ENCODE results near the gene CDK5RAP2.
A peak's percentile ranks its signal among the peaks of the same experiment; 100 is the strongest.

Gene CDK5RAP2

DNA sequence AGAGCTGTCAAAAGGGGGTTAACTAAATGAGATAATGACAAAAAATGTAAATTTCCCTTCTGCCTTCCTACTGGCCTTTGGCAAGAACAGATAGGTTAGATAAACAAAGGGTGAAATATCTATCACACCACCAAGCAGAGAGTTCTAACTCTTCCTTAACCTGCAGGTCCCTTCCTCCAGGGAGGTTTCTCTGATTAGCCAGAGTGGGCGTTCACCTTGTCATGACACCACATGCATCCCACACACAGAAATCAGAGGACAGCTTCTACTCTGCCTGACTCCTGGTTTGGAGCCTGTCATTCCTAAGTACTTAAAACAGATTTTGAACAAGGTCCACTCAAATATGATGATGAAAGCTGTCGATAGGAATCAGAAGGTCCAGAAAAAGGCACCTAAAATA, 180.0 kb downstream of the CDK5RAP2 start:
- DNase-seq (ENCODE audit: low spot score), result no peak

DNA sequence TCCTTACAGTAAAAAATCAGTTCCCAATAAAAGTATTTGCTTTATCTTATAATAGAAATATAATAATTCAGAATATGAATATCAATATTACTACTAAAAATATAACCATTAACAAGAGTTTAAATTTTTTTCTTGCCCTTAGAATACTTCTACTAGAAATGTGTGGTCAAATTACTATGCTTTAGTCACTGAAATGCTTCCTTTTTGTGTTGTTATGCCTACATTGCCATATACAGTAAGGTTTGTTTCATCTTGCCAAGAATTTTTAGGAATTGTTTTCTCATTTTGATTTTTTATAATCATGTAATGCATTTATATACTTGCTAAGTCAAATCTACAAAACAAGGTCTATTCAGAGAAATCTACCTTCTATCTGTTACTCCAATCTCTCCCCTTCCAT, 181.7 kb downstream of the CDK5RAP2 start:
- DNase-seq (ENCODE audit: low spot score), result no peak

DNA sequence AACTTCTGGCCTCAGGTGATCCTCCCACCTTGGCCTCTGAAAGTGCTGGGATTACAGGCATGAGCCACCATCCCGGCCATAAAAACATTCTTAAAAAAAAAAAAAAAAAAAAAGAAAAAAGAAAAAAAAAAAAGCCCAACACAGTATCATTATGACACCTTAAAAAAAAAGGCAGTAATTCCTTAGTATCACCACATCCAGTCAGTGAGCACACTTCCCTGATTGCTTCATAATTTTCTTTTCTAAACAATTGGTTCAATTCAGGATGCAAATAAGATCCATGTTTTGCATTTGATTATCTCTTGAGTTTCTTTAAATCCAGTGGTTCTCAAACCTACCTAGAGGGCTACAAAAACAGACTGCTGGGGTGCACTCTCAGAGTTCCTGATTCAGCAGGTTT, 182.5 kb downstream of the CDK5RAP2 start:
- no peak for DNase-seq (ENCODE audit: low spot score)

DNA sequence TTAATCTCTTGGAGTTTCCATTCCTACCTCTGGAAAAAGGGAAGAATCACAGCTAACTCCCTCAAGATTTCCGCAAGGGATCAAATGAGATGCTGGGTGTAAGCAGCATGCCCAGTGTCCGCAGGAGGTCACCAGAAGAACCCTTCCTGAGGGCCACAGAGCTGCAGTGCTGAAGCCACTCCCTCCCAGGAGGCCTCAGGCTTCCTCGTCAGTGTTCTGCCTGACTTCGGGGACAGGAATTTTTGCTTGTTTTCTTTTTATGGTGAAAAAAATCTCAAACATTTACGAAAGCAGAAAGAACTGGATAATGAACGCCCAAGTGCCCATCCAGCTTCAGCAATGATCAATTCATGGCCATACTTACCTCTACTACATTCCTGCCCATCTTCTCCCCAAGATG, 183.0 kb downstream of the CDK5RAP2 start:
- DNase-seq (ENCODE audit: low spot score), result no peak

DNA sequence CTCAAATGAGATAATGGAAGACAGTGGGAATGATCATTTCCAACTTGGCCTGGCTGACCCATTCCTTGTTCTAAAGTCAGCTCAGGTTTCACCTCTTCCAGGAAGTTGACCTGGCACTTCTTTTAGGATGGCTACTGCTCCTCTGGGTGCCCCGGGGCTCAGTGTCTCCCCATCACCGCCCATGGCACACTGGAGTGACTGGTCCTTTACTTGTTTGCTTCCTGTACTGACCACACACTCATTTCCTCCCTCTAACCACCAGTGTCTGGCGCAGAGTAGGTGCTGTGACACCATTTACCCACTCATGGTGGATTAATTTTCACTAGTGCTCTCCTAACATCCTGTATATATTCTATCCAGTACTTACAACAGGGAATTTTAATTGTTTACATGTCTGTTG, 183.5 kb downstream of the CDK5RAP2 start:
- no peak for DNase-seq (ENCODE audit: low spot score)

DNA sequence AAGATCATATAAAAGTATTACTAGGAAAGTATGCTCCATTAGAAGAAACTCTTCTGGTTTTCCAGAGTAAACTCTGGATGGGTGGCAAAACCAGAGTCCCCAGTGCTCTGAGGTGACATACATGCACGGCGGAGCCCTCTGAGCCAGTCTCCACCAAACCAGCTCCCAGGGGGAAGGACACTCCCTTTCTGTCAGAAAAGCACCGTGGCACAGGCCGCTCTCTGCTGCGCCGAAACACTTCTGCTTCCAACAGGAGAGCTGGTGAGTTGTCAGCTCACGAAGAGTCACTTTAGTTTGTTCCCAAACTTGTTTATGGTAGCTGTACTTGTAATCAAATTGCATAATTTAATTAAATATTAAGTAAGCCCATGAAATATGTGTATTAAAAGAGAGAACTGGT, 184.6 kb downstream of the CDK5RAP2 start:
- DNase-seq (ENCODE audit: low spot score), result no peak

DNA sequence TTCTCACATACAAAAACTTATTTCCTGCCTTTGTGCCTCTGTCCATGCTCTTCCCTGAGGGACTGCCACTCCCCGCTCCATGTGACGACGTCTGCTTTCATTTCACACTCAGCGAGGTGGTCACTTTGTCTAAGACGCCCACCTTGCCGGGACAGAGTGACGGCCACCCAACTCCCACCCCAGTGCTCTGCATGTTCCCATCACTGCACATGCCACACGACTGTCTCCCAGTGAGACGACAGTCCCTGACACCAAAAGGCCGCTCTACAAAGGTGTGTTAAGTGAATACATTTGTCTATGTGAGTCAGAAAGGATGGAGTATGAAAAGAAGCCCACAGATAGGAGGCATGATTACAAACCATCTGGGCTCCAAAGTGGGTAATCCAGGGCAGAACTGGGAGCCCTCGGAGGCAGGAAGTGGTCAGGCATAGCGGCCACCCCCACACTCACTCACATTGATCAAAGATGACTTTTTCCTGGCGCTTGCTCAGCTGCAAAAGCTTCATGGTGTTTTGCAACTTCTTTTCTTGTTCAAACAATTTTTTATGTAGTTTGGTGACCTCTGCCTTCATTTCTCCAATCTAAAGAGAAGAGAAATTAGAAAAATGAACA, 185.8 kb downstream of the CDK5RAP2 start:
- peak; percentile 94 for DNase-seq (ENCODE audit: low spot score)

DNA sequence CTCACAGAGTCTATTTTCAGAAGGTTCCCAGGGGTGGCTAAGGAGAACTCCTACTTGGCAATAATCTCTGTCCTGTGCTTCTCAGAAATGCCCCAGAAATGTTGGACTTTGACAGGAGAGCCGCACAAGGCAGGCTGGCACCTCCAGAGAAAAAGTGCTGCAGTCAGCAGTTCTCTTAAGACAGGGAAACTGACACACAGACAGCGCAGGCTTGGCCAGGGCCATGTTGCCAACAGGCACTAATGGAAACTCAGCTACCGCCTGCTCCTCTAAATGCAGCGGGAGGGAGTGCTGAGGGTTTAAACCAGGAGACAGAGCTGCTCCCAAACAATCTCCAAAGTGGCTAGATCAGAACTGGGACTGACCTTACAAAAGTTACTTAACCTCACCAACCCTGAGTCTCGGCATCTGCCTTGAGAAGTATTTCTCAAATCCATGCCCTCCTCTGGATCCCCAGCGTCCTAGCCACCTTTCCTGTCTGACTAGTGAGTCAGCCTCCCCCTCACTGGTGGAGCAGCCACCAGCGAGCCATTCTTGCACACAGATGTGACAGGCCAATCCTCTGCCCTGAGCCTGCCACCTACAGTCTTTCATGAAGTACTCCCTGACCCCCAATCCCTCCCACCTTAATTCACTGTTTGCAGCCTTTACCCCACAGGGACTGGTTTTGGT, 186.4 kb downstream of the CDK5RAP2 start:
- peak; percentile 73 for DNase-seq (ENCODE audit: low spot score)

DNA sequence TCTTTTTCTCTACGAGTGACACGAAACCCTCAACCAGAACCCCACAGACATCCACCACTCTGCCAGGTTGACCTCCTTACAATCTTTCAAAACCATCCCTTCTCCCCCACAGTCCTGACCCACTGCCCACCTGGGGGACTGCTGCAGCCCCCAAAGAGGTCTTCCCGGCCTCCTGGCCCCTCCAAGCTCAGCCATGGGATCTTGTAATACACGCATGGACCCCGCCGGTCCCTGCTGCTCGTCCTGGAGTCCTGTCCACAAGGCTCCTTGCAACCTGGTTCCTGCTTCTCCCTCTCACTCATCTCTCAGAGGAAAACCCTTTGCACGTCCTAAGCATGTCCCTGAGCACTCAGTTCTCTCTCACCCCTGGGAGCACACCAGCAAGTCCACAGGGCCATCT, 187.3 kb downstream of the CDK5RAP2 start:
- DNase-seq (ENCODE audit: low spot score), result no peak

DNA sequence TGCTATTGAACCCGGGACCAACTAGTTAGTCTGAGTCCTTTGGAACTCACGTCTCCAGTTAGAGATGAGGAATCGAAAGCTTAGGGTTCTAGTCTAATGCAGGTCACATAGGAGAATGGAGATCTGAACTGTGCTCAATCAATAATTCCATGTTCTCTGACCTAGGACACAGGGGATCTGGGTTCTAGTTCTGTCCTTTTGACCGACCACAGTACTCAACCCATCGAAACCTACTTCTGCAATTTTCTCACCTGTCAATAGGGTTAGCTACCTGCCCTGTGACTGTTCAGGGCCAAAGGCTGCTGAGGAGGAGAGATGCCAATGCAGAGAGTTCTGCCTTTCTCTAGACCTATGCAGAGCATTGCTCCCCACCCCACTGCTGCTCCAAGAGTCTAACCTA, 187.7 kb downstream of the CDK5RAP2 start:
- DNase-seq (ENCODE audit: low spot score), result no peak

DNA sequence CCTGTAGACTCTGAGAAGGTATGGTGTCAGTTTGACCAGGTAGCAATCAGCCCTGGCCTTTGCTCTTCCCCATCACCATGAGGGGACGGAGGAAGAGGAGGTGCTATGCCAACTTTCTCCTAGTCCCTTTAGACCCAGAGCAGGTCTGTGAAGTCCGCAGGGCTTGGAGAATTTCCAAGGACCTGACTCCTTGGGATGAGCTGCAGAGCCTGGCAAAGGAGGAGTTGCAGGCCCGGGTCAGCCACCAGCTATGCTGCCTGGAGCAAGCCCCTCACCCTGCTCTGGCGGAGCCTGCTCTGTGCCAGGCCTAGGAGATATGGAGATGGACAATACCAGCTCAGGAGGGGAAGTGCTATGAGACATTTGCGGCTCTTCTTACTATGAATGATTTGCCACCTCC, 188.3 kb downstream of the CDK5RAP2 start:
- DNase-seq (ENCODE audit: low spot score), result no peak

DNA sequence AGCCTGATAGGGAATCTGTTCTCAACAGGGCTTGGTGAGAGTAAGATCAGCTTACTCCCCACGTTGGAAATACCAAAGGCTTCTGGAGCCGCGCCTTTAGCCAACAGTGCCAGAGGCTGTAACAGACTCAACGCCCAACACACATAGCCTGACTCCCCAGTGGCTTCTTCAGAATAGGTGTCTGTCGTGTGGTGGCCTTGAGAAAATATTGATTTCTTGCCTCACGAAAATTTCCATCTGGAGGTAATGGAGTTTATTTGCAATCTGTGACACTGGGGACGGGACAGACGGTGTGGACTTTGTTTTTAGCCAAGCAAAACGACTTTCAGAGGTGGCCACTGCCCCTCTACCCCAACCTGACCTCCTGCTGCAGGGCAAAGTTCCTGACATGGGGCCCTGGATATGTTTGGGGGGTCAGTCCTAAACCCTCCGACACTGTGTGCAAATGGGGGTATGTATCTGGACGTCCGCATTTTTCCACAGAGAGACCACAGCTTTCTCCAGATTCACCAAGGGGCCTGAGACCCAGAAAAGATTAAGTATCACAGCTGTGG, 189.3 kb downstream of the CDK5RAP2 start:
- DNase-seq (ENCODE audit: low spot score), result no peak

DNA sequence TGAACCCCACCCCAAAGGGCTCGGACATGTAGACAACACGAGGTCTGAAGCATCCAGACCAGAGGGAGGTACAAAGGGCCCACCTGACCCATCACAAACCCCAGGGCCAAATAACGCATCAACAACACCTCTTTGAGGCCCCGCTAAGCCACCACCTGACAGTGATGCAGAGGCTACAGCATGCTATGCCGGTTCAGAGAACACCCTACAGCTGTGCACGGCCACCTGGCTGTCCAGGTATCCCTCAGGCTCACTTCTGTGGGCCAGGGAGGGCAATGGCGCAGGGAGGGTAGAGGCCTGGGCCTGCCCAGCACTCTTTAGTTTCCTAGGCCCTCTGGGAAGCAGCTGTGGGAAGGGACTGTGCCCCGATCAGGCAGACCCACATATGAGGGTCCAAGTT, 190.1 kb downstream of the CDK5RAP2 start:
- DNase-seq (ENCODE audit: low spot score), result no peak

DNA sequence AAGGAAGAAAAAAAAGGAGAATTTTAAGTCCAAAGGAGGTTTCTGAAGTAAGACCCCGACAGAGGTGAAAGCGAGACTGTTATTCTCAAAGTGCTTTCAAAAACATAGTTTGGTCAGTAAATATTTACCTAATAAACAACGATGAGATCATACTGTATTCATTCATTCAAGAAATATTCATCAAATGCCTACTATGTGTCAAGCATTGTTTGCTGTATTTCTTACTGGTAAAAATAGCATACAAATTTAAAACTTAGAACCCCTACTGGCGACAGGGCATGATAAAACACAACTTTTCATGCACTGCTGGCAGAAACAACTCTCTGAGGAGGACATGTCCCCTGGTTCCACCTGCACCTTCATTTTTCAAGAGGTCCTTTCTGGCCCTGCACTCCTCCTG, 190.7 kb downstream of the CDK5RAP2 start:
- no peak for DNase-seq (ENCODE audit: low spot score)

DNA sequence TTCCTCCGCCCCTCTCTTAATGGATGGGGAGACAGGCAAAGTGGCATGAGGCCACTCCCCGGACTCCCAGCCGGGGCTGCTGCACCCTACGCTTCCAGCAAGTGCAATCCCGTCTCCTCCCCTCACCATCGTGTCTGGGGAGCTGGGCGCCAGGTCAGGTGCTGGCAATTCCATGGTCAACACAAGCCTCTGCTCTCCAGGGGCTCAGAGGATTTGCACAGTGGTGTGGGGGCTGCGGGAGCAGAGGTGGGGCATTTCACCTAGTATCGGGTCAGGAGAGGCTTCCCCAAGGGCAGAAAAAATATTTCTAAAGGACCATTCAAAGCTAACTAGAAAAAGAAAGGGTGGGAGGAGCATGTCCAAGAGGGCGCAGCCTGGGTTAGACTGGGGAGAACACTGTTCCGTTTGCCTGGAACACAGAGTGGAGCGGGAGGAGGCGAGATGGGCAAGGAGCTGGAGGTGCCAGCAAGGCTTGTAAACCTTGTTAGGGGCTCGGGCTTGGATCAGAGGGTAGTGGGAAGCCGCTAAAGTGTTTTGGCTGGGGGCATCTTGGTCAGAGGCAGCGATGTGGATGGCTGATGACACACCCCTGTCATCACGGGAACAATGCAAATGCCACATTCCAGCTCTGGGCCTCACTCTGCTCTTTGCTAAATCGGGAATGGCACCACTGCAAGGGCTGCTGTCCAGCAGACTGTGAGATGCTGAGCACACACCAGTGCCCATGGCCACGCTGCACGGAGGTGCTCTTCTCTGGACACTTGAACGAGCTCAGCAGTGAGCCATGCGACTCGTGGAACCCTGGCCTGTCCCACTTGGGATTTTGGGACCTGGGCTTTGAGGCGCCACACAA, 191.7 kb downstream of the CDK5RAP2 start:
- DNase-seq (ENCODE audit: low spot score), result no peak

DNA sequence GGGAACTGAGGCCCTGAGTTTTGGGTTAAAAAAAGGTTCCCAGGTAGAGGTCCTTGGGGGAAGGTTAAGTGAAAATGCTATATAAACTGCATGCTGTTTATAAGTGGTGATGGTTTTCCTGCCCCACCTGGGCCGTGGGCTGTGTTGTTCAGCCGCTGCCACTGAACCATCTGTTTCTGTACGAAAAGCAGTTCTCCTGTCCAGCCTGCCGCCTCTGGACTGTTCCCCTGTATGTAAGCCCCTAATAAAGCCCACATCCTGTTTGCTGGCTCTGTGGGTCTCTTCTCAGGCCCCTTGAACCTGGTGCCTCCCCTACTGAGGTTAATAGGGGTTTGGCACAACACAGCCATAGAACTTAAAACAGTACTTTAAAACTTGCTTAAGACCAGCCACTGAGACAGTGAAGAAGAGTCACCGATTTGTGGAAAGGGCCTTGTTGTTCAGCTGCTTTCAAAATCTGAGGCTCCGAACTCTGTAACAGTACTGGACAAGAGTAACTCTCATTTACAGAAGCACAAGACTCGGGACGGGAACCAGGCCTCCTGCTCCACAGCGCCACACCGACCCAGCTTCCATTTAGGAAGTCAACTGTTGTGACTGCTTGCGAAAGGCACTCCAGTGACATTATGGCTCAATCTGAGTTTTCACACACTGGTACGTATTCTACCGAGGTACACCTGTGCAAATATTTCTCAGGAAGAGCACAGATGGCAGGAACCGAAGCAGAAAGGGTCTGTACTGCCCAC, 192.5 kb downstream of the CDK5RAP2 start:
- DNase-seq (ENCODE audit: low spot score), result no peak

DNA sequence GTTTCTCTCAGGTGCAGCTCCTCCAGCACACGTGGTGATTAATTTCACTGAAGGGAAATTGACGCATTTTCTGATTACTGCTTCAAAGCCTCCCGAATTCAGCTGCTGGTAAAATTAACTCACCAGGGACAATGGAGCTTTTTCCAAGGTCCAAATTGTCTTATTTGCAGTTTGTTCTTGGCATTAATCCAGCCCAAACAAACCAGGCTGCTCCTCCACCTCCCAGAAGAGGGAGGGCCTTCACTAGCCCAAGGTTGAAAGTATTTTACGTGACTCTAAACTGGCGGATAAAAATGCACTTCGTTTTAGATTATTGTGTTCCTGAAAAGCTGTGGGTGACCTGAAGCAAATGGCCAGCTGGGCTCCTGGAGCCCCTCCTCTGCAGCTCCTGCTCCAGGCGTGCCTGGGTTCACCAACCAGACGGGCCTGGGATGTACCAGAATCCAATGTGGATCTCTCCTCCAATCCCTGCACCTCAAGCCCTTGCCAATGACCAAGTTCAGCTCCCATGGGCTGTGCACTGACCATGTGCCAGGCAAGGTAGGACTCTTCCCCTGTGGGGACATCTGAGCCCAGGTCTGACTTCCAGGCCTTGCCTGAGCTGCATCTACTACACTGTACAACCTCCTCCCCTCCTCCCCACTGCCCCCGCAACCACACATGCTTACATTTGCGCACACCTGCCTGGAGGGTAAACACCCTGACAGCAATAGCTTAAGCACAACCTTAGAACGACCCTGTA, 193.4 kb downstream of the CDK5RAP2 start:
- no peak for DNase-seq (ENCODE audit: low spot score)

DNA sequence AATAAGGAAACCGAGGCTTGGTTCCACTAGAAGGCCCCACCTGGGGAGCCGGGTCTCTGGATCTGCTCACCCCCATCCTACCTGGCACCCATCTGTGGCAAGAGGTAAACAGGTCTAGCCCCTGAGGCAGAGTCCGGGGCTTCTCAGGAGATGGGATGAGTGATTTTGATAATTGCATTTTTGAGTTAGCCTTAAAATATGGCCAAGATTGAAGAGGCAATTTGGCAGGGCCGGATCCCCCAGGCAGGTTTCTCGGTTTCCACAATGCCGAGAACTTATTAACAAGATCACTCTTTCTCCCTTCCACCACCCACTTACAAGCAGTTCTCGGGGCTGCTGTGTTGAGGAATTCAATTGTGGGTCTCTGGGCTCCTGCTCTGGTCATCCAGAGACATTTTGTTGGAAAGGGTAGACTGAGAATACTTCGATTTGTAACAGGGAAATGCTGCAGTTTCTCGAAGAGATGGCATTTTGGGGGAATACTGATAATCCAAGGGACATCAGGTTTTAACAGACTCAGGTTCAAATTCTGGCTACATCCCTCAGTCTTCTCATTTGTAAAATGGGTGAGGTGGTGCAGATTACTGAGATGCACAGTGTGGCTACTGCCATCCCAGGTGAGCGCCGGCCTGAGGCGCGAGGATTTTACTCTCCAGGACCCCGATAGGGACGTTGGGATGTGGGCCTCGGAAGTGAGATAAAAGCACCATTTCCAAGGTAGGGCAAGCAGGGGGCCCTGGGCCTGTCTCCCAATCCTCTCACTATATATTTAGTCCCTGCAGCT, 194.2 kb downstream of the CDK5RAP2 start:
- DNase-seq (ENCODE audit: low spot score), result no peak

DNA sequence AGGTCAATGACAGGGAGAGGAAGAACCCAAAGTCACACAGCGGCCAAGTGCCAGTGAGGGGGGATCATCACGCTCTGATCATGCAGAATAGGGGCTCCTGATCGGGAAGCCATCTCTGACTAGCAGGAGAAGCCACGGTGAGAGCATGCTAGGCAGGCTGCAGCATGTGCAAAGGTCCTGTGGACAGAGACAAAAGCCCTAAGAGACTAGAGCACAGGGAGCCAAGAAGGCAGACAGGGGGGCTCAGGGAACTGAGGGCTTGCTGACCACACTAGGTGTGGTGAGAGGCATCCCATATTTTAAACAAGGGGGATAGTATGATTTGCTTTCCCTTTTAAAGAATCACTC, 195.1 kb downstream of the CDK5RAP2 start:
- no peak for DNase-seq (ENCODE audit: low spot score)

DNA sequence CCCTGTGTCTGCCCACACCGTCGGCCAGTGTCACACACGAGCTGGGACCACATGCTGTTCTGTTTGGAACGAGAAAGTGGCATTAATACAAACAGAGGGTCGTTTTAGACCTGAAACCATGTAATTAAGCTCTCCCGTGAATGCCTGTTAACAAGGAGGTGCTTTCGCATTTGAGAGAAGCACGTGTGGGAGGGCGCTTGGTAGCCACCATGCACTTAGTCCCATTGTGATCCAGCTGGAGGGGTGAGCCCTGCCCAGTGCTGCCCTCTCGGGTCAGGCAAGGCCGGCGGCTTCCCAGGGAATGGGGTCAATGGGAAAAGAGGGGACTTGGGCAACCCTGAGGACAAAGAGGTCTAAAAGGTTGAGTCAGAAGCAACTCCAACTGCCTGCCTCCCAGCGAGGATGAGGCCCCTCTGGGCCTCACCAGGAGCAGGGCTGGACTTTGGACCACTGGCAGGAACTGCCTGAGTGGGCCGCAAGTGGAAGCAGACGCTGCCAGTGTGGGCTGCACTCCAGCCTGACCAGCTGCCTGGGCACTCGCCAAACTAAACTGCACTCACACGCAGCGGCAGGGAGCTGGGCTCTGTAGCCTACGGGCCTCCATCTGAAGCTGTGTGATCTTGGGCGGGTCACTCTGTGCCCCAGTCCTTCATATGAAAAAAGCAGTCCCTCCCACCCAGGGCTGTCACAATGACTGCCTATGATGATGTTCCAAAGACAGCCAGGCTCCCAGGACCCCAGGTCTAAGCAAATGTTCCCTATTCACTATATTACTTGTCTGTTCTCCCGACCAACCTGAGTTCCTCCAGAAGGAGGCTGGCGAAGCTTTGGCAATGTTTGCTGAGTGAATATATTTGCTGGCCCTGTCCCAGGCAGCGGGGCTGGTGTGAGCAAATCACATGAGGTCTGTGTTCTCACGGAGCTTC, 195.7 kb downstream of the CDK5RAP2 start:
- DNase-seq (ENCODE audit: low spot score), result peak; percentile 65
